IPS-18c (cell line): Measurements from ENCODE around the gene PDS5B.
"Not testable (repeated sequence)": the region's sequence is repeated elsewhere in the genome, so short reads cannot be mapped to it uniquely, and the experiment has no call there.

Source experiments
- H3K4me3 ChIP-seq: 2 replicates; pipeline ENCODE4 v1.7.0; 2013; ENCODE audit warnings: low read depth, mild to moderate bottlenecking, low read length, moderate library complexity; ENCODE audit not compliant: insufficient read depth
- H3K9me3 ChIP-seq: one replicate; pipeline ENCODE4 v1.6.1; 2013; ENCODE audit warnings: mild to moderate bottlenecking, low read length, moderate library complexity; ENCODE audit not compliant: control insufficient read depth, insufficient read depth

PDS5B gene

DNA sequence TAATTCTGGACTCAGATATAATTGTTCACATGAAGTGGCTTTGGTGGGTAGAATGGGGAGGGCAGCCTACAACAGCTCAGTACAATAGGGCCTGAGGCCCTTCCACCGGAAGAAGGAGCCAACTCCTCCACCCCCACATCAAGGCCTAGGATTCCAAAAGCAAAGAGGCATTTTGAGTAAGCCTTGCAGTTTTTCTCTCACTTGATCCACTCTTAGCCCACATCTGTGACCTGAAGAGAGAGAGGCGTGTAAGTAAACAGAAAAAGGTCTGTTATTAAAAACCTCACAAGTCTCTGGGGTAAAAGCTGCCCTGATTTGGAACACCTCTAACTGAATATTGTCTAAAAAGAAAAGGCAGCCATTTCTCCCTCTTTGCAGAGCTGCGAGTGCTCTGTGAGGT is 215.9 kb downstream of the PDS5B start:
- Histone ChIP-seq H3K4me3 (no peak overlapping the region), H3K9me3 (no peaks in the 10 kb centered on the region)

DNA sequence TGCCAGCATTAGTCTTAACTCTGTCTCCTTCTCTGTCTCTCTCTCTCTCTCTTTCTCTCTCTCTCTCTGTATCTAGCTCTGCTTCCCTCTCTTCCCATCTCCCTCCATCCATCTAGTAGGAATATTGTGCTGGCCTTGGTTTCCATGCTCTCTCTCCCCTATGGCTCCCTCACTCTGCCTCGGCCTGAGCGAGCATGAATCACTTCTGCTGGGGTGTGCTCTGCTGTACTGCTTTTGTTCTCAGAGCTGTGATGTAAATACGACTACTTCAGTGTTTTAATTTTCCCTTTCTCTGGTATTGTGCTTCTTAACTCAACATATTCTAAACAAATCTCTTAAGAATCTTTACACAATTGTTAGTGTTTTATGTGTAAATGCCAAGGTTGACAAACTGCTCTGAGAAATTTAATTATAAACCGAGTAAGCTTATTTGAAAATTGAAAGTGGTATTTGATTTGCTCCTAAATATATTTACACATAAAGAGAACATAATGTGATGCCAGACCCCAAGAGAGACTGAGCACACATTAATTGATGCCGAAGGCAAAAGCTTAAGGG is 218.5 kb downstream of the PDS5B start:
- Histone ChIP-seq H3K4me3 (no peak overlapping the region), H3K9me3 (no peaks in the 10 kb centered on the region)

DNA sequence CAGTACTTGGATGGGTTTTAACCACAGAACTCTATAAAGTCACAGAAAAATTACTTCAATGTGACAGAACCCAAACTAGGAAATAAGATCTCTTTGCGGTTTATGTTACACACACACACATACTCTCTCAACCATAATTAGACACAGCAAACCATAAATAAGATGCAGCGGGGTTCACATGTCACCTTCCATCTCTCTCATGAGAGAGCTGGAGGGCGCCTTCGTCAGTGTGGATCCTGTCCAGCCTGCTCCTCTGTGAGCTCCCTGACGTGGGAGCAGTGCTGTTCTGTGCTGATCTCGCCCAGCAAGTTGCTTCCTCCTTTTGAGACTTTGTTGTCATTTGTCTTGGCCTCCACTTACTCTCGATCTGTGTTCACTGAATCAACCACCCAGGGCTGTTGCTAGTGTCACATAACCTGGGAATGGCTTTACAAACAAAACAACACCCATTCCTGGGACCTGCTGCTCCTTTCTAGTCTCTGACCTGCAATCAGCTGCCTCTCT is 225.1 kb downstream of the PDS5B start:
- H3K9me3 ChIP-seq, result peaks cover 2% of the 10 kb centered on the region
- H3K4me3 ChIP-seq, result no peak overlapping the region

DNA sequence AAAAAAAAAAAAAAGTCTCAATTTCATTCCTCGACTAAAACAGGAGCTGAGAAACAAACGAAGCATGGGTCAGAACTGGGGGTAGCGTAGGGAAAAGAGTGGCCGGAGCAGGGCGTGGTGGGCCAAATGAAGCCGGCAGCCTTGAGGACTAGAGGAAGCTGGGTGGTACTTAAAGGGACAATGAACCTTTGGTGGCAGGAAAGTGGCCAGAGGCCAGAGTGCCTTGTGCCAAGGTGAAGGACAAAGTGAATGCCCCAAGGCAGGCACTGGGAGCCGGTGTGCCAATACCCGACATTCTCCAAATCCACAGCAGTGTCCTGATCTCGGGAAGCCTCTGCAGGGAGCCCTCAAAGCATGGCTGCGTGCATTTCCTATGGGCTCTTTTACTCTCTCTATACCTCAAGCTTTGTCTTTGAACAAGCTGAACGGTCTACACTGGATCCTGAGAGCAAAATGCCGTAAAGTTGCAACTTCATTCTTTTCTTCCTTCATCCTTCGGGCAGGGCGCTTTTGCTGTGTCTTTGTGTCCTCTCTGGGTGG is 235.0 kb downstream of the PDS5B start:
- no peaks in the 10 kb centered on the region for H3K9me3 ChIP-seq
- no peak overlapping the region for H3K4me3 ChIP-seq

DNA sequence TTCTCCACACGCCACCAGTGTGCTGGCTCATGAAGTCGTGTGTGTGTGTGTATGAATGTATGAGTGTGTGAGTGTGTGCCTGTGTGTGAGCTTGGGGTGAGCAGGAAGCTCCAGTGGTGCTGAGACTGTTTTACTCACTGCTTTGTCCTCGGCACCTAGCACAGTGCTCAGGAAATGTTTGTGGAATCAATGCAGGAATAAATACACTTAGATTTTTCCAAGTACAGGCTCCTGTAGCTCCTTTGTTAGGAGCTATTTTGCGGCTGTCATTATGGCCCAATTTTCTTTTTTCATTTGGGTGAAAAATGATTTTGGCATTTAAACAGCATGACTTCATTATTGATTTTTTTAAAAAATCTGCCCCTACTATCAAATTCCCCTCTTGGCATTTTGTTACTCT is 236.5 kb downstream of the PDS5B start:
- H3K4me3 ChIP-seq, result no peak overlapping the region
- H3K9me3 ChIP-seq, result no peaks in the 10 kb centered on the region

DNA sequence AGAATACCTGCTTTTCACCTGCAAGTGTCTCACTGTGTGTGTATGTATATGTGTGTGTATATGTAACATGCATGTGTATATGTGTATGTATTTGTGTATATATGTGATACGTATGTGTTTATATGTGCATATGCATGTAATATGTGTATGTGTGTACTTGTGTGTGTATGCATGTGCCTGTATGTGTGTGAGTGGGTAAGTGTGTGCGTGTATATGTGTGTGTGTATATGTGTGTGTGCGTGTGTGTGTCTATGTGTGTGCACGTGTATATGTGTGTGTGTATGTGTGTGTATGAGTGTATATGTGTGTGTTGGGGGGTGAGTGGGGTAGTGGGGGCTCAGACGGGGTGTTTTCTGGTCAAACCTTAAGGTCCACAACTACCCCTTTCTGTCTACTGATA is 237.3 kb downstream of the PDS5B start:
- Histone ChIP-seq H3K9me3 (no peaks in the 10 kb centered on the region), H3K4me3 (no peak overlapping the region)

DNA sequence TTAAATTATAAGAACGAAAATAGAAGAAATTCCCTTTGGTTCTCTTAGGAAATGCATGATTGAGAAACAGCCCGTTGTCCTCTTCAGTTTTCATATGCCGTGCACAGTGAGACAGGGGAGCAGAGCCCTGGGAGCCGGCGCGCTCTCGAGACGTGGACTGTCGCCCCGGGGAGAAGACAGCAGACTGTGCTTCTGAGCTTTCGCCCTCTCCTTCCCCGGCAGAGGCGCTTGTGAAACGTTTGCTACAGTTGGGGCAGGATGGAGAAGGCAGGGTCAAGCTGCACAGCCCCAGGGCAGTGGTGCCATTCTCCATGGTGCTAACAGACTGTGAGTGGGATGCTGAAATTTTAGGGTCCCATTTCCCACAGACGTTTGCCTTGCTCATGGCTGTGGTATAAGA is 237.8 kb downstream of the PDS5B start:
- Histone ChIP-seq H3K9me3 (no peaks in the 10 kb centered on the region), H3K4me3 (no peak overlapping the region)

DNA sequence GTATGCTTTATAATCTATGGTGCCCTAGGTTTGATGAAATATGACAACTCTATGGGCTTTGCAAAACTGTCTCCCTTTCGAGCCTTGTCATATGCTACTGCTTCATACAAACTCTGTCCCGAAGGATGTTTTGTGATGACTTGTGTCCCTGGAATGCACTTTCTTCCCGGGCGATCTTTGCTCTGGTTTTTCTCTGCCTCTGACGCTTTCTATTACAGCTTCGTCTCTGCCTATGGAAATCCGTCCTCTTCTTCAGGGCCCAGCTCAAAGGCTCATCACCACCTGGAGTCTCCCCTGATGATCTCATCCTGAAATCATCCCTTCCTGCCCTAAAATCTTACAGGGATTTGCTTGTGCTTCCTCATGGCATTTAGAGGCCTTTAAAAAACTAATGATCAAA is 238.4 kb downstream of the PDS5B start:
- no peak overlapping the region for H3K4me3 ChIP-seq
- H3K9me3 ChIP-seq, result no peaks in the 10 kb centered on the region

DNA sequence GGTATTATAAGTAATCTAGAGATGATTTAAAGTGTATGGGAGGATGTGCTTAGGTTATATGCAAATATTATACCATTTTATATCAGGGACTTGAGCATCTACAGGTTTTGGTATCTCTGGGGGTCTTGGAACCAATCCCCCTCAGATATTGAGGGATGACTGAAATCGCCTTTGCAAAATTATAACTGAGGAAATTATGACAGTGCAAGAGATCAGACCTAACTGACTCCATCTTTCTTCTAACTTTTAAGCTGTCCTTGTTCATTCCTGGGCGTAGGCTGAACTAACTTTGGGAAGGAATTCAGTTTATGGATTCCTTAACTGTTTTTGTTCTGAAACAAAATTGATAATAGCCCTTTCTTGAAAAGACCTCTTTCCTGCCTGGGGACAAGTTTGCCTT is 239.2 kb downstream of the PDS5B start:
- H3K4me3 ChIP-seq, result no peak overlapping the region
- no peaks in the 10 kb centered on the region for H3K9me3 ChIP-seq

DNA sequence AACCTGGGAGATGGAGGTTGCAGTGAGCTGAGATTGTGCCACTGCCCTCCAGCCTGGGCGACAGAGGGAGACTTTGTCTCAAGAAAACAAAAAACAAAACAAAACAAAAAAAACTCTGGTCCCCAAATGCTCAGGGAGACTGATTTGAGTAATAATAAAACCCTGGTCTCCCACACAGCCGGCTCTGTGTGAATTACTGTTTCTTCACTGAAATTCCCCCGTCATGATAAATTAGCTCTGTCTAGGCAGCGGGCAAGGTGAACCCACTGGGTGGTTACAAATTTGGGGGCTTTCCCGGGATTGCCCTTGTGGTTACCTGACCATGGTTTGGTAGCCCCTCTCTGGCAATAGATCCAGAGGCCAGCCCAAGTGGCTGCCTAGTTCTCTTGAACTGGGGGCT is 240.1 kb downstream of the PDS5B start:
- not testable (repeated sequence) for H3K9me3 ChIP-seq, H3K4me3 ChIP-seq
